ENCODE results near the gene CPN2.

CPN2 gene

GRCh38 chr3:194315088-194315964, 35.8 kb downstream of the CPN2 start:
- DNase-seq (ENCODE audit: extremely low read depth in 1 of 2, low read depth in 1 of 2): peak; percentile 59 to 61

- DNase-seq (ENCODE audit: extremely low read depth in 1 of 2, low read depth in 1 of 2): no peak
Measured at GRCh38 chr3:194314388-194315068, 36.6 kb downstream of the CPN2 start.

GRCh38 chr3:194313560-194314387, 37.4 kb downstream of the CPN2 start:
- no peak for DNase-seq (ENCODE audit: extremely low read depth in 1 of 2, low read depth in 1 of 2)

GRCh38 chr3:194312743-194313281, 38.3 kb downstream of the CPN2 start:
- DNase-seq (ENCODE audit: extremely low read depth in 1 of 2, low read depth in 1 of 2): no peak

GRCh38 chr3:194312186-194312742, 38.9 kb downstream of the CPN2 start:
- no peak for DNase-seq (ENCODE audit: extremely low read depth in 1 of 2, low read depth in 1 of 2)

- DNase-seq (ENCODE audit: extremely low read depth in 1 of 2, low read depth in 1 of 2): no peak
Measured at GRCh38 chr3:194311000-194311399, 40.1 kb downstream of the CPN2 start.

GRCh38 chr3:194310060-194310835, 40.9 kb downstream of the CPN2 start:
- no peak for DNase-seq (ENCODE audit: extremely low read depth in 1 of 2, low read depth in 1 of 2)

- no peak for DNase-seq (ENCODE audit: extremely low read depth in 1 of 2, low read depth in 1 of 2)
Measured at GRCh38 chr3:194308601-194309449, 42.3 kb downstream of the CPN2 start.

GRCh38 chr3:194307849-194308248, 43.3 kb downstream of the CPN2 start:
- DNase-seq (ENCODE audit: extremely low read depth in 1 of 2, low read depth in 1 of 2): no peak

- DNase-seq (ENCODE audit: extremely low read depth in 1 of 2, low read depth in 1 of 2): peak in 1 of 2 donors; percentile 37
Measured at GRCh38 chr3:194306771-194307640, 44.1 kb downstream of the CPN2 start.

- peak; percentile 25 to 47 for DNase-seq (ENCODE audit: extremely low read depth in 1 of 2, low read depth in 1 of 2)
Measured at GRCh38 chr3:194306109-194306686, 44.9 kb downstream of the CPN2 start.

GRCh38 chr3:194305356-194306108, 45.6 kb downstream of the CPN2 start:
- no peak for DNase-seq (ENCODE audit: extremely low read depth in 1 of 2, low read depth in 1 of 2)

- no peak for DNase-seq (ENCODE audit: extremely low read depth in 1 of 2, low read depth in 1 of 2)
Measured at GRCh38 chr3:194304186-194304917, 46.8 kb downstream of the CPN2 start.

GRCh38 chr3:194303749-194304148, 47.4 kb downstream of the CPN2 start:
- no peak for DNase-seq (ENCODE audit: extremely low read depth in 1 of 2, low read depth in 1 of 2)

GRCh38 chr3:194301730-194302129, 49.4 kb downstream of the CPN2 start:
- DNase-seq (ENCODE audit: extremely low read depth in 1 of 2, low read depth in 1 of 2): no peak

- no peak for DNase-seq (ENCODE audit: extremely low read depth in 1 of 2, low read depth in 1 of 2)
Measured at GRCh38 chr3:194300936-194301335, 50.2 kb downstream of the CPN2 start.
